Medulla oblongata (tissue), 1 donor: Measurements from ENCODE around the gene EPB41L4A.
A peak's percentile ranks its signal among the peaks of the same experiment; 100 is the strongest.
"Not testable (repeated sequence)": the region's sequence is repeated elsewhere in the genome, so short reads cannot be mapped to it uniquely, and the experiment has no call there.

Experiments used
- DNase-seq: peaks from one replicate; pipeline ENCODE4 v3.0.0-alpha.2; 2015; ENCODE audit errors: extremely low spot score

The EPB41L4A gene

GRCh38 chr5:112419164-112419985 is at the start of gene EPB41L4A:
EPB41L4A (minus strand) TSS chr5:112419277; CDS start chr5:112419039, 238 bp downstream.
- no peak for DNase-seq

- no peak for DNase-seq
Measured at GRCh38 chr5:112467485-112467884, 48.4 kb upstream of the EPB41L4A start.

GRCh38 chr5:112466261-112466660 is 47.2 kb upstream of the EPB41L4A start:
- not testable (repeated sequence) for DNase-seq

GRCh38 chr5:112447187-112447760 is 28.2 kb upstream of the EPB41L4A start:
- not testable (repeated sequence) for DNase-seq

GRCh38 chr5:112445626-112446350 is 26.7 kb upstream of the EPB41L4A start:
- no peak for DNase-seq

GRCh38 chr5:112443932-112444331 is 24.9 kb upstream of the EPB41L4A start:
- DNase-seq: not testable (repeated sequence)

- DNase-seq: no peak
Measured at GRCh38 chr5:112440031-112440430, 21.0 kb upstream of the EPB41L4A start.

GRCh38 chr5:112436144-112436543 is 17.1 kb upstream of the EPB41L4A start:
- no peak for DNase-seq

- DNase-seq: no peak
Measured at GRCh38 chr5:112434641-112435040, 15.6 kb upstream of the EPB41L4A start.

GRCh38 chr5:112426202-112426601 is 7.1 kb upstream of the EPB41L4A start:
- DNase-seq: not testable (repeated sequence)

- DNase-seq: peak; percentile 84
Measured at GRCh38 chr5:112419986-112420864, 1.1 kb upstream of the EPB41L4A start.

- no peak for DNase-seq
Measured at GRCh38 chr5:112418659-112419163, 366 bp downstream of the EPB41L4A start.

GRCh38 chr5:112417931-112418658 is 982 bp downstream of the EPB41L4A start:
- DNase-seq: peak; percentile 26

GRCh38 chr5:112415552-112415951 is 3.5 kb downstream of the EPB41L4A start:
- no peak for DNase-seq

- no peak for DNase-seq
Measured at GRCh38 chr5:112413611-112414010, 5.5 kb downstream of the EPB41L4A start.

- DNase-seq: no peak
Measured at GRCh38 chr5:112412346-112412745, 6.7 kb downstream of the EPB41L4A start.

- DNase-seq: no peak
Measured at GRCh38 chr5:112411903-112412302, 7.2 kb downstream of the EPB41L4A start.

- DNase-seq: no peak
Measured at GRCh38 chr5:112407666-112408065, 11.4 kb downstream of the EPB41L4A start.

- DNase-seq: no peak
Measured at GRCh38 chr5:112407240-112407639, 11.8 kb downstream of the EPB41L4A start.

- no peak for DNase-seq
Measured at GRCh38 chr5:112403069-112403468, 16.0 kb downstream of the EPB41L4A start.

- no peak for DNase-seq
Measured at GRCh38 chr5:112401924-112402323, 17.2 kb downstream of the EPB41L4A start.
